Kidney (tissue), 14 donors: Measurements from ENCODE around the gene LZTFL1. TPM values are rescaled to one million over a fixed set of nuclear protein-coding genes. Genes with fewer than 3 reads are reported as not detected.

Source experiments
- DNase-seq, 5 donors: peaks; one replicate each; pipeline ENCODE4 v3.0.0-alpha.2; 2013 to 2020
- FAIRE-seq: peaks from 2 replicates; lab custom pipeline; 2012; peaks lifted over from hg19 to GRCh38; lab: Jason Lieb, UNC
- H3K27ac ChIP-seq, 2 donors: one replicate each; pipeline ENCODE4 v1.7.0; 2013; ENCODE audit warnings: low read depth in 2 of 2, low read length in 2 of 2, inconsistent platforms in 1 of 2
- H3K27me3 ChIP-seq: one replicate; pipeline ENCODE4 v1.7.1; 2013; ENCODE audit warnings: low read length, inconsistent platforms; ENCODE audit not compliant: control insufficient read depth, insufficient read depth
- H3K36me3 ChIP-seq, 3 donors: one replicate each; pipeline versions ENCODE4 v1.7.0 to v1.7.1; 2013; ENCODE audit warnings: low read length in 3 of 3, control low read depth in 1 of 3, inconsistent platforms in 1 of 3; ENCODE audit not compliant: insufficient read depth in 3 of 3, control insufficient read depth in 2 of 3
- H3K4me1 ChIP-seq, 3 donors: one replicate each; pipeline versions ENCODE4 v1.7.0 to v1.7.1; 2013; ENCODE audit warnings: low read length in 3 of 3, inconsistent platforms in 1 of 3, low read depth in 1 of 3; ENCODE audit not compliant: control insufficient read depth in 2 of 3, insufficient read depth in 2 of 3
- H3K4me3 ChIP-seq, 3 donors: one replicate each; pipeline versions ENCODE4 v1.7.0 to v1.8.1; 2013; ENCODE audit warnings: low read length in 3 of 3, control low read depth in 1 of 3, inconsistent platforms in 1 of 3
- H3K9ac ChIP-seq, 3 donors: one replicate each; pipeline versions ENCODE4 v1.7.0 to v1.7.1; 2013; ENCODE audit warnings: low read length in 3 of 3, control low read depth in 1 of 3, inconsistent platforms in 1 of 3
- H3K9me3 ChIP-seq, 3 donors: one replicate each; pipeline versions ENCODE4 v1.7.0 to v1.7.1; 2013; ENCODE audit warnings: low read length in 3 of 3, control low read depth in 1 of 3, inconsistent platforms in 1 of 3; ENCODE audit not compliant: control insufficient read depth in 2 of 3, insufficient read depth in 1 of 3
- intact Hi-C: fragments of 100-400 bp; cut with DNase I; formaldehyde crosslinking; loops from one replicate; pipeline ENCODE4 v1.11.1; 2022
- polyA plus RNA-seq: library from polyadenylated mRNA; stranded (reverse); fragments of 350-450 nt; fragmentation: Illumina TruSeq; extraction: RNeasy Lipid Tissue Mini Kit (QIAGEN cat#74804); gene quantifications from one replicate; pipeline ENCODE4 v1.2.3, GENCODE V29; 2014; ENCODE audit warnings: low read depth, low replicate concordance; ENCODE audit not compliant: insufficient read depth
- total RNA-seq: library from RNA; stranded (reverse); fragmentation: NEBNext Ultra II Directional; extraction: Animal tissue kit (Norgen Biotek cat#: 25700); gene quantifications from one replicate; pipeline ENCODE4 v1.2.1, GENCODE V29; 2021
- TF ChIP-seq, protein P1 (sequence below): IDR thresholded peaks from 3 replicates; pipeline ENCODE4 v1.5.1; 2012; ENCODE audit warnings: mild to moderate bottlenecking, moderate library complexity, borderline replicate concordance; ENCODE audit not compliant: insufficient read depth; ENCODE audit errors: extremely low read depth
- donor health status: control.
- donor health status: control.
- donor health status: control.
- donor health status: control.
- donor health status: control.
- donor health status: DM: yes; HTN: yes; CAD: no.
- donor health status: Normal renal cell carcinoma (clear cell type).

The LZTFL1 gene
- total and polyA plus RNA-seq, 2 donors from 2014 or later: 13.9 to 30.9 TPM

DNA sequence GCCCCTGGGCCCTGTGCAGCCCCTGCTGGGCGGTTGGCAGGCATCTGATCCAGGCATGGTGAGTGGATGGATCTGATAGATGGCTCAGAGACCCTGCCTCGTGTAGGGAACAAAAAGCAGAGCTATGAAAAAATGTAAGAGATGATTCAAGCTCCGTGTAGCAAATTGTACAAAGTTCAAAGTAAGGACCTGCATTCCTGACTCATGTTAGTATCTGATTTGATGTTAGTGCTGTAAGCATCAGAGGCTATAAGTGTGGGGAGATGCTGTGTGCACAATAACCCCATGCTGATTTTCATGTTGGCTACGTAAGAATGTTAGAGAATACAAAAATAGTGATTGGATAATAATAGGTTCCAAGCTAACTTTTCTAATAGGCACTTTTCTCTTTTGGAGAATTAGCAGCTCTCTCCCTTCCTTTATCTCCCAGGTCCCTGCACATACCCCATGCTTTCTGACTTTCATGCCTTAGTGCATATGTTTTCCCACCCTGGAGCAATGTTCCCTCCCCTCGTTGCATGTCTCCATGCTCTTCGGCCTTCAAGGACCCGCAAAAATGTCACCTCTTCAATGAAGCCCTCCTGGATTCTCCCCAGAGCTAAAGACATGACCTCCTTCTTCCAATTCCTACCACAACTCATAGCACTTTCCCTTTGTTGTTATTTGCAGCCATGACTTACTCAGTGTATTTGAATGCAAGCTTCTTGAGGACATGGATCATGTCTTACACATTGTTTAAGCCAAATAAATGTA is 46.0 kb upstream of the LZTFL1 start:
- no peaks in the 10 kb centered on the region for H3K27me3 ChIP-seq
- no peaks in the 10 kb centered on the region for H3K36me3 ChIP-seq
- H3K4me3 ChIP-seq: no peak overlapping the region
- no peaks in the 10 kb centered on the region for H3K9me3 ChIP-seq
- no peak for FAIRE-seq
- H3K9ac ChIP-seq: no peak overlapping the region
- no peak for DNase-seq
- no peak overlapping the region for H3K27ac ChIP-seq
- no peaks in the 10 kb centered on the region for H3K4me1 ChIP-seq
- intact Hi-C loops: no loop called here
- TF ChIP-seq, protein P1, sequence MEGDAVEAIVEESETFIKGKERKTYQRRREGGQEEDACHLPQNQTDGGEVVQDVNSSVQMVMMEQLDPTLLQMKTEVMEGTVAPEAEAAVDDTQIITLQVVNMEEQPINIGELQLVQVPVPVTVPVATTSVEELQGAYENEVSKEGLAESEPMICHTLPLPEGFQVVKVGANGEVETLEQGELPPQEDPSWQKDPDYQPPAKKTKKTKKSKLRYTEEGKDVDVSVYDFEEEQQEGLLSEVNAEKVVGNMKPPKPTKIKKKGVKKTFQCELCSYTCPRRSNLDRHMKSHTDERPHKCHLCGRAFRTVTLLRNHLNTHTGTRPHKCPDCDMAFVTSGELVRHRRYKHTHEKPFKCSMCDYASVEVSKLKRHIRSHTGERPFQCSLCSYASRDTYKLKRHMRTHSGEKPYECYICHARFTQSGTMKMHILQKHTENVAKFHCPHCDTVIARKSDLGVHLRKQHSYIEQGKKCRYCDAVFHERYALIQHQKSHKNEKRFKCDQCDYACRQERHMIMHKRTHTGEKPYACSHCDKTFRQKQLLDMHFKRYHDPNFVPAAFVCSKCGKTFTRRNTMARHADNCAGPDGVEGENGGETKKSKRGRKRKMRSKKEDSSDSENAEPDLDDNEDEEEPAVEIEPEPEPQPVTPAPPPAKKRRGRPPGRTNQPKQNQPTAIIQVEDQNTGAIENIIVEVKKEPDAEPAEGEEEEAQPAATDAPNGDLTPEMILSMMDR: no peak

DNA sequence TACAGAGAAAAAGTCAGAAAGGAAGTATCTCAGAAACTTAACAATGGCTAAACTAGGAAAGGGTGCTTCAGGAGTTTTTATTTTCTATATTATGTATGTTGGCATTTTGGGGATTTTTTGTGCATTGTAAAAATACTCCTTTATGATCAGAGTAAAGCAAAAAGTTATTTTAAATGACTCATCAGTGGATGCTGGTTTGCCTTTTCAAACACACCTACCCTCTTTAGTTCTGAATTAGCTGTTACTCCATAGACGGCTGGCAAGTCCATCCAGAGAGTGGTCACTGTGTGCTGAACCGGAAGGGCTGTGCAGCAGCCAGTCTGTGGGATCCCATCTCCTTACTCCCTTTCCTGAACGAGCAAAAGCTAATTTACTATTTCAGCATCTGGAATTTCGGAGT is 45.4 kb upstream of the LZTFL1 start:
- DNase-seq (no peak), FAIRE-seq (no peak)
- H3K27ac ChIP-seq: no peak overlapping the region
- no peaks in the 10 kb centered on the region for H3K9me3 ChIP-seq
- no peaks in the 10 kb centered on the region for H3K36me3 ChIP-seq
- TF ChIP-seq, protein P1: no peak
- no peaks in the 10 kb centered on the region for H3K27me3 ChIP-seq
- H3K4me1 ChIP-seq: no peaks in the 10 kb centered on the region
- intact Hi-C loops: no loop called here
- no peak overlapping the region for H3K9ac ChIP-seq
- no peak overlapping the region for H3K4me3 ChIP-seq

DNA sequence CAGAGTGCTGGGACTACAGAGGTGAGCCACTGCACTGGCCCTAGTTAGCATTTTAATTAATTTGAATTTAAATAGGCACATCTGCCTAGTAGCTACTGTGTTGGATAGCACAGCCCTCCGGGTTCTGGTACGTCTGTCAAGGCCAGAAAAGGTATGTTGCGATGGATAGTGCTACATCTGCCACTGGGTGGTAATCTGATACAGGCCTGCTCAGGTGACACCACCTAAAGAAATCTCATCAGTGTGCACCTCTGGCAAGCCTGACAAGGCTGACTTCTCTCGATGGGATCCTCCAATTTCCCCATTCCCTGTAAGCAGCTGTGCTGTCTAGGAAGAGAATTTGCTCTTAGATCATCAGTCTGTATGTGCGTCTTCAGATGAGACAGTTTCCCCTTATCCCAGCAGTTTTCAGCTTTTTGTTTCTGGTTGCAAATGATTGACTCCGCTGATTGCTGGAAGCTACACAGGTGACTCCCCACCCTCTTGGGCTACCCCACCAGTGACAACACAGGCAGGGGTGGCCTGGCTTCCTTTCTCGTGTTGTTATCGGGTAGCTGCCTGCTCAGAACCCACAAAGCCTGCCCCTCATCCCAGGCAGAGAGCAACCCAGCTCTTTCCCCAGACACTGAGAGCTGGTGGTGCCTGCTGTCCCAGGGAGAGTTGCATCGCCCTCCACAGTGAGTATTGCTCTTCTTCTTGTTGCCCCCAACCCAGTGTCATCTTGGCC is 44.2 kb upstream of the LZTFL1 start, which contains the start of gene CCR9:
Gene CCR9 (plus strand): TSS at position 565 of the 727 bp plus-strand sequence. CDS start 8,391 bp downstream, outside the sequence.
- DNase-seq (no peak), FAIRE-seq (no peak)
- Histone ChIP-seq H3K4me3 (no peak within 1 kb of the TSS), H3K27me3 (no peaks in the 10 kb centered on the region), H3K36me3 (no peaks in the 10 kb centered on the region), H3K27ac (no peak within 1 kb of the TSS), H3K4me1 (no peaks in the 10 kb centered on the region), H3K9ac (no peak within 1 kb of the TSS), H3K9me3 (no peaks in the 10 kb centered on the region)
- intact Hi-C loops: no loop called here
- TF ChIP-seq, protein P1: no peak
